ENCODE results near the gene CYP2W1.

DNA sequence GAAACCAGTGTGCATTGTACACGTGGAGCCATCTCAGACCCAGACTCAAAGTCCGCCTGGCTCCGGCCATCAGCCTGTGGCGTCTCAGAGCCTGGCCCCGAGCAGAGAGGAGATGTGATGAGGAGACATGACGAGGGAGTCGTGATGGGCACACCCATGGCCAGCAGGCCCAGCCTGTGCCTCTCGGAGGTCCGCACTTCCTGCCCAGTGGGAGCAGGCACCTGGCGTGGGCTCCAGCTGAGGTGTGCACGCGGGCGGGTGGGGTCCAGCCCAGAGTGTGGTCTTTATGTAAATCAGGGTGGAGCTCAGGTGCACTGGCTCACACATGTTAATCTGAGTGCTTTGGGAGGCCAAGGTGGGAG lies 35.3 kb downstream of the CYP2W1 start:
- TF ChIP-seq, protein P1, sequence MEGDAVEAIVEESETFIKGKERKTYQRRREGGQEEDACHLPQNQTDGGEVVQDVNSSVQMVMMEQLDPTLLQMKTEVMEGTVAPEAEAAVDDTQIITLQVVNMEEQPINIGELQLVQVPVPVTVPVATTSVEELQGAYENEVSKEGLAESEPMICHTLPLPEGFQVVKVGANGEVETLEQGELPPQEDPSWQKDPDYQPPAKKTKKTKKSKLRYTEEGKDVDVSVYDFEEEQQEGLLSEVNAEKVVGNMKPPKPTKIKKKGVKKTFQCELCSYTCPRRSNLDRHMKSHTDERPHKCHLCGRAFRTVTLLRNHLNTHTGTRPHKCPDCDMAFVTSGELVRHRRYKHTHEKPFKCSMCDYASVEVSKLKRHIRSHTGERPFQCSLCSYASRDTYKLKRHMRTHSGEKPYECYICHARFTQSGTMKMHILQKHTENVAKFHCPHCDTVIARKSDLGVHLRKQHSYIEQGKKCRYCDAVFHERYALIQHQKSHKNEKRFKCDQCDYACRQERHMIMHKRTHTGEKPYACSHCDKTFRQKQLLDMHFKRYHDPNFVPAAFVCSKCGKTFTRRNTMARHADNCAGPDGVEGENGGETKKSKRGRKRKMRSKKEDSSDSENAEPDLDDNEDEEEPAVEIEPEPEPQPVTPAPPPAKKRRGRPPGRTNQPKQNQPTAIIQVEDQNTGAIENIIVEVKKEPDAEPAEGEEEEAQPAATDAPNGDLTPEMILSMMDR (IDR thresholded peaks at IDR 0.05), result no peak
- no peak for TF ChIP-seq POLR2A (IDR thresholded peaks at IDR 0.05)
